GM12891 (cell line): ENCODE results near the gene MAPK8IP3.

Experiments used
- POLR2A ChIP-seq: IDR thresholded peaks from 2 replicates; pipeline ENCODE4 v1.6.1; 2011; ENCODE audit warnings: low read depth, low read length, control low read depth
- SPI1 ChIP-seq: IDR thresholded peaks from 2 replicates; pipeline ENCODE4 v1.6.1; 2011; ENCODE audit warnings: low read depth, low read length, control low read depth

GRCh38 chr16:1696863-1697262, 9.1 kb upstream of the MAPK8IP3 start:
- TF ChIP-seq SPI1 (no peak), POLR2A (no peak)
